ENCODE results near the gene CDHR3. TPM values are rescaled to one million over a fixed set of nuclear protein-coding genes. Genes with fewer than 3 reads are reported as not detected.

Gene CDHR3
- total and polyA plus RNA-seq, 2 donors (not counting 3 experiments of a cell fraction or from before 2014, with no cell fraction given) = 0.46 to 2.3 TPM

- no TSS peak for BruUV-seq (replicated peaks)
- Histone ChIP-seq H3K27me3 (ENCODE audit: control insufficient read depth in 2 of 2, insufficient read depth in 2 of 2, low read length in 2 of 2) (peaks cover 0 to 4% of the 10 kb centered on the region in 2 experiments), H3K4me1 (ENCODE audit: control insufficient read depth, extremely low read depth, insufficient read depth, low read length) (no peaks in the 10 kb centered on the region), H4K20me1 (replicated peaks; ENCODE audit: control insufficient read depth, extremely low read depth, insufficient read depth, low read length) (no peaks in the 10 kb centered on the region), H3K9ac (replicated peaks; ENCODE audit: extremely low read depth, insufficient read depth, low read length) (no peak overlapping the region), H3K4me3 (replicated peaks in 1 of 3; ENCODE audit: insufficient read depth in 1 of 3, low read depth in 1 of 3, low read length in 3 of 3) (no peak overlapping the region), H3K4me2 (ENCODE audit: insufficient read depth, low read length) (no peak overlapping the region), H3K9me1 (replicated peaks; ENCODE audit: control insufficient read depth, extremely low read depth, insufficient read depth, low read length) (no peaks in the 10 kb centered on the region), H2AFZ (ENCODE audit: low read depth, low read length) (no peak overlapping the region), H3K9me3 (replicated peaks; ENCODE audit: control insufficient read depth, insufficient read depth, low read length) (no peaks in the 10 kb centered on the region), H3K36me3 (ENCODE audit: control insufficient read depth in 2 of 2, extremely low read depth in 1 of 2, insufficient read depth in 2 of 2, low read length in 2 of 2) (no peaks in the 10 kb centered on the region), H3K79me2 (ENCODE audit: control insufficient read depth, insufficient read depth, low read length) (no peaks in the 10 kb centered on the region), H3K27ac (ENCODE audit: insufficient read depth, low read depth, low read length) (no peak overlapping the region)
- ChIA-PET POLR2A (no interaction called here), CTCF (interaction anchor here (1.1 kb wide), 1 partner anchor 14 kb away, joined by 3 read pairs; no protein-coding TSS in a partner anchor)
- dilution Hi-C loops (cut with MboI; ENCODE audit: extremely low pct_ligation_motif_present, low sequenced_read_pairs) = no loop called here
- no peak for DNase-seq (ENCODE audit: low read depth, low spot score)
- no peak for FAIRE-seq
- TF ChIP-seq FOS (IDR thresholded peaks at IDR 0.05; ENCODE audit: borderline replicate concordance, insufficient read depth, low read length) (no peak), CTCF (IDR thresholded peaks at IDR 0.05; ENCODE audit: extremely low read depth in 1 of 2, insufficient read depth in 1 of 2, low read depth in 1 of 2, low read length in 2 of 2) (no peak), GATA2 (IDR thresholded peaks at IDR 0.05; ENCODE audit: insufficient read depth, insufficient read length, low read depth, low read length) (no peak), MAX (IDR thresholded peaks at IDR 0.05; ENCODE audit: insufficient read depth, insufficient read length) (no peak), POLR2A (IDR thresholded peaks at IDR 0.05; ENCODE audit: low read depth, low read length) (no peak), POLR2AphosphoS5 (IDR thresholded peaks at IDR 0.05; ENCODE audit: insufficient read depth, low read depth, low read length) (no peak), MYC (IDR thresholded peaks at IDR 0.05; ENCODE audit: low read depth, low read length) (no peak), JUN (IDR thresholded peaks at IDR 0.05; ENCODE audit: borderline replicate concordance, insufficient read depth, insufficient read length, low read depth) (no peak), EZH2 (IDR thresholded peaks at IDR 0.05; ENCODE audit: borderline replicate concordance, low read depth, low read length, severe bottlenecking) (no peak)
- intact Hi-C loops (cut with micrococcal nuclease) = no loop called here
Observed at GRCh38 chr7:105937411-105937810, 25.7 kb upstream of the CDHR3 start.

All from endothelial cell of umbilical vein (primary cell).